HG03457 (cell line): ENCODE measurements around the gene LOXL1.

Experiments
- ATAC-seq: cut with Tn5 transposase; IDR thresholded peaks from one replicate; pipeline ENCODE4 v1.9.1; 2021; ENCODE audit warnings: moderate number of reproducible peaks; ENCODE audit not compliant: unreplicated experiment

LOXL1 gene

DNA sequence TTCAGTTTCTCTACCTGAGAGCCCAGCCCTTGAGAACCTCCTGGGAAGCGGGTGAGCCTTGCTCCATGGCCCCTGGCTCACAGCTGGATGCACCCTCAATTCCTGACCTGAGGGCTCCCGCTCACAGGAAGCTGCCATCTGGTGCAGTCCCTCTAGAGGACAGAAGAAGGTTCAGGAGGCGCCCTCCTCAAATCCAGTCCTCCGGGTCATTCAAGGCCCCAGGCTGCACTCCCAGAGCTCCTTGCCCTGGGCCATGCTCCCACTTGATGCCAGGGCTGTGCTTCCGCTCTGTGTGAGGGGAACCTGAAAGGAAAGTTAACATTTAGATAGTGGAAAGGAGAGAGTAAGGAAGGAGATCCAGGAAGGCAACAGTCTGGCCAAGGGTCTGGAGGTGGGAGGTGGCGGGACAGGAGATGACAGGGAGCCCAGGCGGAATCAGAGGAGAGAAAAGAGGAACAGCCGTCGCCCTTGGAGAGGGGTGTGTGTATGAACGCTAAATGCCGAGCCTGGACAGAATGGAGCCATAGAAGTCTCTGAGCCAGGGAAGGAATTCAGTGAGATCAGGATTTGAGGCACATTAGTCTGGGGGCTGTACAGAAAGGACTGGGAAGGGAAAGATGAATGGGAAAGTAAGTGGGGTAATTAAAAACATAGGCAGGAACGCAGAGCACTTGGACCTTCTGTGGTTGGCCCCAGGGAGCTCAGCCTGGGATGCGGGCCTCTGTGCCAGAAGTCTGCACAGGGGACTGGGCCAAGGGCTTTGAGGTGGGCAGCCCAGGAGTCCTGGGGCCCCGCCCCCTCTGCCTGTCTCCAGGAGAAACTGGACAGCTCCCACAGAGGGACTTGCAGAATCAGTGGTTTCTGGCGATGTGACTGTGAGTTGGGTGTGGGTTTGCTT lies 26.8 kb upstream of the LOXL1 start:
- ATAC-seq: no peak

DNA sequence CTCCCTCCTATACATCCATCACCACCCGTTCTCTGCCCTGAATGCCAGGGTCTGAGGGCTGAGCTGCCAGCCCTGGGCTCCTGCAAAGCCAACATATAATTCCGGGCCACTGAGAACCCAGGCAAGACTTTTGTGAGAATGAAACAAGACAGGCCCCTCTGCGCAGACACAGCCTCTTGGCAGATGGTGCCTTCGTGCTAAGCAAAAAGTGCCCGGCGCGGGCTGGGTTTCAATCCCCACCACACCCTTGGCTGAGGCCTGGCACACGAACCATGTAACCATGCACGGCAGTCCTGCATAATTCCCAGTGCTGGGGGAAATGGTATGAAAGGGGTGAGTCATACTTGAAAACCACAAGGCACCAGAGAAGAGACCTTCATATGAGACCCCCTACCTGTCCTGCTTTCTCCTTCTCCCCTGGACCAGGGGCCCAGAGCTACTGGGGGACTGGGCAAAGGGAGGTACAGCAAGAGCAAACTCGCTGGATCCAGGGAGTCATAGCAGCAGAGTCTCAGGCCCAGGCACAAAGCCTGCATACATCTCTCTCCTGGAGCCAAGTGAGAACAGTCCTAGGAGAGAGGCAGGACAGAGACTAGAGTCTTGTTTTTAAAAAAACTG lies 26.1 kb upstream of the LOXL1 start:
- no peak for ATAC-seq

DNA sequence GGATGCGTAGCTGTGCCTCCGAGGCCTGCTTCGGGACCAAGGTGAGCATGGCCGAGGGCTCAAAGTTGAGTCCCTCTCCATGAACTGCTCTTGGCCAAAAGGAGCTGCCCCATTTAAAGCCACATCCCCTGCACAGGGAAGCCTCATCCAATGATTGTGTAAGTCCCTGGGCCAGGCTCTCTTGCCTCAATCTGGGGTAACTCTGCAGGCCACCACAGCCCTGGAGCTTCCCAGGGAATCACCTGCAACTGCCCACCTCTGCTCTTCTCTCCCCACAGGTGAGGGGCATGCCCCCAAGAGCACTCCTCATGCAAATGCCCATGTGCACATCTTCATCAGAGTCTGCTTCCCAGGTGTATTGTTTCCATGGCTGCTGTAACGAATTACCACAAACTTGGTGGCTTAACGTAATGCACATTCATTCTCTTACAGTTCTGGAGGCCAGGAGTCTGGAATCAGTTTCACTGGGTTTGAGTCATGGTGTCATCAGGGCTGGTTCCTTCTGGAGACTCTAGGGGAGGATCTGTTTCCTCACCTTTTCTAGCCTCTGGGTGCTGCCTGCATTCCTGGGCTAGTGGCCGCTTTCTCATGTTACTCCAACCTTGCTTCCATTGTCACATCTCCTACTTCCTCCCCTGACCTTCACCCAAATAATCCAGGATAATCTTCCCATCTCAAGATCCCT lies 25.0 kb upstream of the LOXL1 start:
- no peak for ATAC-seq

DNA sequence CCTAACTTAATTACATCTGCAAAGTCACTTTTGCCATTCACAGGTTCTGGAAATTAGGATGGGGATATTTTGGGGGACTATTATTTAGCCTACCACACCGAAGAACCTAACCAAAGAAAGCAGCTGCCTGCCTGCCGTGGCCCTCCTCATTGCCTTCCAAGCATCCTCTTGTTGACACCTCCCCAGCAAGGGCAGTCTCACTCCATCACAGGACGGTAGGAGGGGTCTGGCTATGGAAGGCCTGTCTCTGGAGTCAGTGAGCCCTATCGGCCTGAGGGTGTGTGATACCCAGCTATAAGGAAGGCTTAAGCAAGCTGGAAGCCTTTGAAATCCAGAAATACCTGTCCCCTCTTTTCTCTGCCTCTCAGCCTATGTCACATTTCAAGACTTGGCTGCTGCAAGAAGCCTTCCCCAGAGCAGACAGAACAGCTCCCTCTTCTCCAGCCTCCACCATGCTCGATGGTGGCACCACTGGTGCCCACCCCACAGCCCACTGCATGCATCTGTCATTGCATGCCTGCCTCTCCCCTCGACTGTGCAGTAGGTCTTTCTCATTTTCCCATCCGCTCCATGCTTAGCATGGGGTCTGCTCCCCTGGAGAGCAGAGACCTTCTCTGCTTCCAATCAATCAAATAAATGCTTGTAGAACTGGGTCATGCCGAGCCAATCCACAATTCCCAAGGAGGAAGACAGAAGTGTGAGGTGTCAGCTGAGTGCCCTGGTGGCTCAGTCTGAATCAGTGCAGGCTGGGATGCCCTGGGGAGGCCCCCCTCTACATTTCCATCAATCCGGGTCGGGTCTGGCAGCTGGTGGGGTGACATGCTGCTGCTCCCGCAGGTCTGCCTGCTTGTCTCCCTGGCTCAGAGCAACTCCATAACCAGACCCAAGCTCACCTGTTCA lies 23.9 kb upstream of the LOXL1 start:
- ATAC-seq: no peak

DNA sequence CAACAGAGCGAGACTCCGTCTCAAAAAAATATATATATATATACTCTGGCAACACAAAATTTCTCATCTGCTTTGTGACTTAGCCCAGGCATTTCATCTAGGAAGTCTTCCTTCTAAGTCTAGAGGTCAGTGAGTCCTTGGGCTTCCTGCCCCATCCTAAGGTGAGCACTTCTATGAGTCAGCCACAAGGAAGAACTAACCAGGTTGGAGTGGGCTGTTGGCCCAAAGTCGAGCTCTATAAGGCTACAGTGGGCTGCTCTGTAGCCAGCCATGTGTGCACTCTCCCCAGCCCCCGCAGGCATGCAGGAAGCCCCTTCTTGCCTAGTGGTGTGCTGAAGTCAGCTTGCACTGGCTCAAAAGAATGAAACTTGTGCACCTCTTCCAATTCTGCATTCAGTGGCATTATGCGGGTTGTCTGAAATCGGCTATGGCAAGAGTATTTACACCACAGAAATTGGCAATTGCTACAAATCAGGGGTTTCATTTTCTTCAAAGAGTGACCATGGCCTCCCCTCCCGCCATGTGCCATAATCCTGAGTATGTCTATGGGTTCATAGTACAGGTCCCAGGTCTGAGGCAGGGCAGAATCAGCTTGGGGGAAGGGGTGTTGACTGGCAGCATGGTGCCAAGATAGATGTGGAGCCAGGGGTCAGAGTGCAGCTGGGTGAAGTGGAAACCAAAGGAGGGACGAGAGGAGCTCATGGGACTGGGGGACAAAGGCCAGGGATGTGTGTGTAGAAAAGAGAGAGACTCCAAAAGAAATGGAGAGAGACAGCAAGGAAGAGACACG lies 22.0 kb upstream of the LOXL1 start:
- no peak for ATAC-seq

DNA sequence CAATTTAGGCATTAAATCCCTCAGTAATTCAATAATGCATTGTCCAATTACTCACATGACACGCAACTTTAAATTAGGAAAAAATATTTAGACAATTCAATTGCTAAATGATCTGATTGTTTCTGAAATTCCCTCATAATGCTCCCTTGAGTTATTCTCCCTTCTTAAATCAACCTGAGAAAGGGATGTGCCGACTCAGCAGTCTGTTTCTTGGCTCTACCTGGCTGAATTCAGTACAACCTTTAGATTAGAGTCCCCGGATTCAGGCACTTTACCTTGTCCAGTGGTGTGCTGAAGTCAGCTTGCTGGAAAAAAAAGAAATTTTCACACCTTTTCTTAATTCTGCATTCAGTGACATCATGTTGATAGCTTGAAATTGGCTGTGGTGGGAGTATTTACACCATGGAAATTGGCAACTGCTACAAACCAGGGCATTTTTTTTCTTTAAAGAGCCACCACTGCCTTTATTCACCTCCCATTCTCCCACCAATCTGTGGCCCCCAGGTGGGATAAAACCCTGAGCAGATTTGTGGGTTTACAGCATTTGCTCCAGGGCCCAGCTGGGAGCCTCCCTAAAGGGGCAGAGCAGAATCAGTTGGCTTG lies 20.9 kb upstream of the LOXL1 start:
- no peak for ATAC-seq

DNA sequence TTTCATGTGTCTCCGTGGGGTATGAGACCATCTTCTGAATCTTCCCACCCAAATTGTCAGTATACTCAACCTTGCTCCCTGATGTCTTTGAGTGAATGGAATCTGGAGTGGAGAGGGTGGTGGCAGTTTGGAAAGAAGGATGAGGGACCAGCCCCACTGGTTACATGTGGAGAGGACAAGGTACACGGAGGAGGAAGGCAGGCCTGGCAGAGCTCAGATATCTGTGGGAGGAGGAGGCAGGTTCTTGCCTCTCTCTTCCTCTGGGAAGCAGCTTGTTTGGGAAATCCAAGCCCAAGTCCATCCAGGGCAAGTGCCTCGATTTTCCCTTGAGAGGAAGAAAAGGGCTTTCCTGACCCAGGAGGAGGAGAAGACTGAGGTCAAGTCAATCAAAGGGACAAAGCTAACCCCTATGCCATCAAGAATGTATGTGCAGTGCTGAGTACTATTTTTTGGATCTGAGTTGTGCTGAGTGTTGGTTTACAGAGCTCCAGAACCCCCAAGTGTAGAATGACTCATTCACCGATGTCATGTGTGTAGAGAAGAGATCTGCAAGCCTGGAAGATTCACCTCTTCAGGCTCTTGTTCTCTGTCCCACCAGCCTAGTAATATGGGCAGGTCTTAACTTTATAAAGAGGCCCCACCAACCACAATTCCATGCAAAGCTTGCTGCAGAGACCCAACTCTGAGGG lies 19.8 kb upstream of the LOXL1 start:
- no peak for ATAC-seq

DNA sequence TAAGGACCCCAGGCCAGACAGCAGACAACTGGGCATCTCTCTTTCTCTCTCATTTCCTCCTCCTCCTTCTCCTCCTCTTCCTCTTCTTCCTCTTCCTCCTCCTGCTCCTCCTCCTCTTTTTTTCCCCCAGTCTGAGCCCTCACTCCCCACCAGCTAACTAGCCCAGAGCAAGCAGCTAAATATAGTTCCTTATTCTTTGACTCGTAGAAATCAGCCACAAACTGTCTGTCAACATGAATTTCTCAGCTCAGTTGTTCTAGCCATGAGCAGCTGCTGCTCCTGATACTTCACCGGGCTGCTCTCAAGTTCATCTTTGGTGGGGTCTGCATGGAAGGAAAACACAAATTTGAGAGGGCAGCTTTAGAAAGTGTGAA lies 19.2 kb upstream of the LOXL1 start:
- no peak for ATAC-seq

DNA sequence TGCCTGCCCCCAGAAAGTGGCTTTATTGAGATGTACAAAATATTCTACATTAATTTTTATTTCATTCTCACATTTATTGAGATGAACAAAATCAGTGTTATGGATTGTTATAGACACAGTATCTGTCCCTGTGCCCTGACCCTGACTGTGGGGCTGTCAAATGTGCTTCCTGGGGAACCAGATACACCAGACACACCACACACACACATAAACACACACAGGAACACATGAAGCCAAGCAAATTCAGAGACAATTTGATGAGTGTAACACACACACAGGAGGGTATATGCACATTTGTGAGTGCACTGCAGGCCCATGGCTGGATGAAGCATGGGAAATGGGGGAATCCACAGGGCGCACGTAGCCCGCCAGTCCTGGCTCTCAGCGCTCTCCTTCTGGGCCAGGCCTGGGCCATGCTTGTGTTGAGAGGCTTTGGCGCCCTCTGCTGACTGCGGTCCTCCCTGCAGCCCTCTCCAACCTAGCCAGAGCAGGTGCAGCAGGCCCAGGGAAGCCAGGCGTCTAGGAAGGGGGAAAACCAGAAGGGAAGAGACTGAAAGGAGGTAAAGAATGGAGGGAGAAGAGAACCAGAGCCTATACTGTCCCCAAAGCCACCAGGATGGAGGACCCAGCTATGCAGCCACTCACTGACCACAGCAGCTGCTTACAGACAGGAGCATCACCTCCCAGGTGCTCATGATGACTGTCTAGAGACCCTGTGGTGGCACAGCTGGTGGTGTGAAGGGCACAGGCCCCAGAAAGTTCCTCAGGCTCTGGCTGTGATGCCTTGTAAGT lies 18.0 kb upstream of the LOXL1 start:
- no peak for ATAC-seq

DNA sequence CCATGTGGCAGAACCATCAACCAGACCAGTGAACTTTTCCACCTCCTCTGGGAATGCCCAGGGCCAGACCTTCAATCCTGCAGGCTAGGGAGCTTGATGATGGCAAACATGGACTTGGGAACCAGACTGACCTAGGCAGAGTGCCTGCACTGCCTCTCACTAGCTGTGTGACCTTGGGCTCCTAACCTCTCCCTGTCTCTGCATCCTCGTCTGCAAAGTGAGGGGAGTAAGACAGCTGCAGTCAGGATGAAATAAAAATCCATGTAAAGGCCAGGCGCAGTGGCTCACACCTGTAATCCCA lies 17.5 kb upstream of the LOXL1 start:
- no peak for ATAC-seq

DNA sequence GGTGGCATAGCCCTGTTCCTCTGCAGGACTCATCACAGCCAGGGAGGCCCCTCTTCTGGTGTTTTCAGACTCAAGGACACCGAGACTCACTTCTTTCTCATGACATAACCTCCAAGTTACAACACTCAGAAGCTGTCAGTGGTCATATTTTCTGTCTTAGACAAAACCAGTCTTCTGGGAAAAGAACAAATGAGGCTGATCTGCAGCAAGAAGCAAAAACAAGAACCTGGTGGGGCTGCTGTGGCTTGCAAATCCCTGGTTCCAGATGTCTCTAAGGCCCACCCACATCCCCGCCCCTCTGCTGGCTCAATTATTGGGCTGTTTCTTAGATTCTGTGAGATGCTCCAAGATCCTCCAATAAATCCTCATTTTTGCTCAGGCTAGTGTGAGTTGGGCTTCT lies 16.6 kb upstream of the LOXL1 start:
- no peak for ATAC-seq

DNA sequence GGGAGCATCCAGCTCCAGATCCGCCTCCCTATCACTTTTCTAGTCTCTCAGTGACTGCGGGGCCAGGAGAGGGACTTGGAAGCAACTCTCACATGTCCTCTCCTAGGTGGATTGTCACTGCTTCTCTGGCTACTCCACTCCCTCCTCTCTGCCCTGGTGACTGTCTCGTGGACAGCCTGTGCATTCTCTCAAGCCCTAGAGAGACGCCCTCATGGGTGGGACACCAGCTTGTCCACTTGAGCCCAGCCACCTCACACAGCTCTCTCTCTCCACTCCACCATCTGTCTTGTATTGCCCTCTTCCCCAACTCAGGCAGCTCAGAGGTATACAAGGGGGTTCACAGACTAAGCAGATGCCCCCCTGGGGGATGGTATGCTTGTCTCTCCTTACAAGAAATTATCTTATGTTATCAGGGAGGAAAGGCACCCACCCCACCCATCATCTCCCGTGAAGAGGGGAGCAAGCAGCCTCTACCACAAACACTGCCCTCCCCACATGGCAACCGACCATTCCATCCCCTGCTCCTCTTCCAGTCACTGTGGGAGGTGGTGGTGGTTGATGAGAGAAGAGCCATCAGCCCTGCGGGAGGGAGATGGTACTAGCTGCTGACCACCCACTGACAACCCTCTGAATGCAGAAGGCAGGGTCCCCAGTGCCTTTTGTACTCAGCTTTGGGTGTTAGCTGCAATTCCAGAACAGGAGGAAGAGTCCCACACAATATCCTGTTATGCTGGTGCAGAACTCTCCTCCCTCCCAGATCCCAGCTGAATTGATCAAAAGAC lies 15.5 kb upstream of the LOXL1 start:
- no peak for ATAC-seq

DNA sequence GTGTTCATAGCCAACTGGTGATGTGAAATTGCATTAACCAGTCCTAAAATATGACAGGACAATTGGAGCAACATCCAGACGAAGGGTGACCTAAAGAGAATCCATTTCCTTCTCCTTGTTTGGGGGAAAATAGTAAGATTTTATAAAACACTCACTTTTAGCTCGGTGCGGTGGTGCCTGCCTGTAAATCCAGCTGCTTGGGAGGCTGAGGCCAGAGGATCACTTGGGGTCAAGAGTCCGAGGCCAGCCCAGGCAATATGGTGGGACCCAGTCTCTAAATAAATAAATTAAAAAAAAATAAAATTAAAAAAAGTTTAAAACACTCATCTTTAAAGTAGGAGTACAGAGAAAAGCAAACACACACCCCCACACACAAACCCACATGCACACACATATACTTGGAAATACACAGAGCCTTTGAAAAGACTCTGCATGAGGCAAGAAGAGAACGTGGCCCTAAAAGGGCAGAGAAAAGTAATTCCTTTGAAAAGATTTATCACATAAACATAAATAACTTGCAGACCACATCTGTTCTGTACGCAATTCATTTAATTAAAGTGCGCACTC lies 14.1 kb upstream of the LOXL1 start:
- no peak for ATAC-seq

DNA sequence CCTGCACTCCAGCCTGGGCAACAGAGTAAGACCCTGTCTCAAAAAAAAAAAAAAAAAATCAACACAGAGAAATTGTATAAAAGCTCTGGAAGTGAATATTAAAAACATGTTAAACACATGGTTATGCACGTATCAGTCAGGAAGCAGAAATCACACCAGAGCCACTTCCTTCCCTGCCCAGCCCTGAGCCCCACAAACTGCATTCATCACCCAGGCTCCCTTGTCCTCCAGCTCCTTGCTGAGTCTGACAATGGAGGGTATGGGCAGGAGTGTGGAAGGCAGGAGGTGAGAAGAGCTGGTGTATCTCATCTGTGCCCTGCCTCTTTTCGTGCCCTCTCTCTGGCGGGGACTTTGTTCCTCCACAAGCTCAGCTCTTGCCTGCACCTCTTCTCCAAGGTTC lies 12.1 kb upstream of the LOXL1 start:
- ATAC-seq: no peak

DNA sequence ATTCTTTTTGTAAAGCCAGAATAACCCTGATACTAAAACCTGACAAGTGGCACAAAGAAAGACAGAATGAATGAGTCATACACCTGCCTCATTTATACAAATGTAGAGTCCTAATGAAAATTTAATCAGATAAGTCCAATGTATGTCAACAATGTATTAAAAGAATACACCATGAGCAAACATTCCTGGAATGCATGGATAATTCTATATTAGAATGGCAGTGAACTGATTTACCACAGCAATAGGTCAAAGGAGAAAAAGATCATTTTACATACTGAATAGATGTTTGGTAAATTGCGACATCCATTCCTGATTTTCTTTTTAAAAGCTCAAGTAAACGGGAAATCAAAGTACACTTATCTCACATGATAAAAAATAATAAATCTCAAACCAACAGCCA lies 11.2 kb upstream of the LOXL1 start:
- no peak for ATAC-seq

DNA sequence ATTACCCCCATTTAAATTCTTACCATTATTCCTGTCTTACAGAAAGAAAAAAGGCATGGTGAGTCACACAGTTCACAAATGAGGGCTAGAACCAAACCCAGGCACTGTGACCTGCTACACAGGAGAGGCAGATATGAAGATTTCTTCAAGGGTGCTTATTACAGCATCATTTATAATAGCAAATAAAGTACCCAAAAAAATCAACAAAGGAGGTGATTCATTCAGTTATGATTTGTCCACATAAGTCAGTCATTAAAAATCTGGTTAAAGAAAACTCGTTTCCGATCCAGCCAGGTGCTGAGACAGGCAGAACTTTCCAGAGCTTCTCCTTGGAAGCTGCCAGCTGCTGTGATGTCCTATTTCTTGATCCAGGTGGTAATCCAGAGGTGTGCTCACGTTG lies 7.5 kb upstream of the LOXL1 start:
- no peak for ATAC-seq

DNA sequence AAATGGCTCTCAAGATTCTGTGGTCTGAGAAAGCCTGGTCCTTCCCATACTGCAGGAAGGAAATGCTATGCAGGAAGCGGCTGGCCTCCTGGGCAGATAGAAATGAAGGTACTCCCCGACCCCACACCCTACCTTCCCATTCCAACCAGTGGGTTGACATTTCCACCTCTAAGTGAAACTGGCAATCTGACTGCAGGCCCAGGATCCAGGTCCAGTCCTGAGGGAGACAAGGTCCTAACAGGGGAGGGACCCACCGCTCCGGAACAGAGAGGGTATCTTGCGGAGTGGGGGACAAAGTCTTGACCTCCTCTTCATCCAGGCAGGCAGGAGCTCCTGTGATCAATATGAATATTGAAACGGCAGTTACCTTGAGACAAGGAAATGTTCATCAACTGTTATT lies 6.6 kb upstream of the LOXL1 start:
- no peak for ATAC-seq
